HG03432 (cell line): ENCODE data around the gene PGLYRP3.

Experiments used
- ATAC-seq: cut with Tn5 transposase; IDR thresholded peaks from one replicate; pipeline ENCODE4 v1.9.1; 2021; ENCODE audit warnings: mild to moderate bottlenecking, moderate library complexity; ENCODE audit not compliant: unreplicated experiment

PGLYRP3 gene

DNA sequence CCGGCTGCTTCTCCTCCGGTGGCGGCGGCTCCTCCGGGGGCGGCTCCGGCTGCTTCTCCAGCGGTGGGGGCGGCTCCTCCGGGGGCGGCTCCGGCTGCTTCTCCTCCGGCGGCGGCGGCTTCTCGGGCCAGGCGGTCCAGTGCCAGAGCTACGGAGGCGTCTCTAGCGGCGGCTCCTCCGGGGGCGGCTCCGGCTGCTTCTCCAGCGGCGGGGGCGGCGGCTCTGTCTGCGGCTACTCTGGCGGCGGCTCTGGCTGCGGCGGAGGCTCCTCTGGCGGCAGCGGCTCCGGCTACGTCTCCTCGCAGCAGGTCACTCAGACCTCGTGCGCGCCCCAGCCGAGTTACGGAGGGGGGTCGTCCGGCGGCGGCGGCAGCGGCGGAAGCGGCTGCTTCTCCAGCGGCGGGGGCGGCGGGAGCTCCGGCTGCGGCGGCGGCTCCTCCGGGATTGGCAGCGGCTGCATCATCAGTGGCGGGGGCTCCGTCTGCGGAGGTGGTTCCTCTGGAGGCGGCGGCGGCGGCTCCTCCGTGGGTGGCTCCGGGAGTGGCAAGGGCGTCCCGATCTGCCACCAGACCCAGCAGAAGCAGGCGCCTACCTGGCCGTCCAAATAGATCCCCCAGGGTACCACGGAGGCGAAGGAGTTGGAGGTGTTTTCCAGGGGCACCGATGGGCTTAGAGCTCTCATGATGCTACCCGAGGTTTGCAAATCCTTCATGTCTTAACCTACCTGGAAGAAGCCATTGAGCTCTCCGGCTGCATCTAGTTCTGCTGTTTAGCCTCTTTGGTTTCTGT lies 51.3 kb downstream of the PGLYRP3 start:
- ATAC-seq: no peak

DNA sequence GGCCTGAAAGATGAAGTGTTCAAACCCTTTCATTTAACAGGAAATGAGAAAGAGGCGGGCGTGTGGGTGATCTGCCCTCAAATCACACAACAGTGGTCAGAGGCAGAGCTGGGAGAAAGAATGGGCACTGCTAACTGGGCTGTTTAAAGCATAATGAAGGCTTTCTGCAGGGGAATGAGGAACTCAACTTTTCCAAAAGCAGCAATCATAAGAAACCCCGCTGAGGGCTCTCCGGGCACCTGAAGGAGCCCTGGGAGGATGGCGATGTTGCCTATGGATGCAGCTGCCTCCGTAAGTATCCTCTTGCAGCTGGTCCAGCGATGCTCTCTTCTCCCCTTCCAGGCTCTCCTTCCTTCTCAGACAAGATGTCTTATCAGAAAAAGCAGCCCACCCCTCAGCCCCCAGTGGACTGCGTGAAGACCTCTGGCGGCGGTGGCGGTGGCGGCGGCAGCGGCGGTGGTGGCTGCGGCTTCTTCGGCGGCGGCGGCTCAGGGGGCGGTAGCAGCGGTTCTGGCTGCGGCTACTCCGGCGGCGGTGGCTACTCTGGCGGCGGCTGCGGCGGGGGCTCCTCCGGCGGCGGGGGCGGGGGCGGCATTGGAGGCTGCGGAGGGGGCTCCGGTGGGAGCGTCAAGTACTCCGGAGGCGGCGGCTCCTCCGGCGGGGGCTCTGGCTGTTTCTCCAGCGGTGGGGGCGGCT lies 52.0 kb downstream of the PGLYRP3 start:
- no peak for ATAC-seq

DNA sequence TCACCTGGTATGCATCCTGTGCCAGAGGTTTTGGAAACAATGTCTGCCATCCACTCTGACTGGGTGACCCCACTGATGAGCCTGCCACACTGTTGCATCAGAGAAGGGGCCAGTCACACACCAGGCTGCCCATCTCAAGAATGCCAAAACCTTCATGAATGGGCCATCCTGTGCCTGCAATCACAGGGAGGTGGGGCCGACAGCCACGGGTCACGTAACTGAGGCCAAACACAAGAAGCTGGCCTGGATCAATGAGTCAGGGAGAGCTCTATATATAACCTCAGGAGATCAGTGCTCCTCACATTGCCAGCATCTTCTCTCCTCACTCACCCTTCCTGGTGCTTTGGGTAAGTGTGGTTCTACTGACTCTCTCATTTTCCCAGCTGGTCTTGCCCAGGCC lies 53.4 kb downstream of the PGLYRP3 start, which contains the start of gene LORICRIN:
LORICRIN (plus strand) TSS at position 301 of the 400 bp plus-strand sequence. CDS start 1,263 bp downstream, outside the sequence.
- ATAC-seq: no peak

DNA sequence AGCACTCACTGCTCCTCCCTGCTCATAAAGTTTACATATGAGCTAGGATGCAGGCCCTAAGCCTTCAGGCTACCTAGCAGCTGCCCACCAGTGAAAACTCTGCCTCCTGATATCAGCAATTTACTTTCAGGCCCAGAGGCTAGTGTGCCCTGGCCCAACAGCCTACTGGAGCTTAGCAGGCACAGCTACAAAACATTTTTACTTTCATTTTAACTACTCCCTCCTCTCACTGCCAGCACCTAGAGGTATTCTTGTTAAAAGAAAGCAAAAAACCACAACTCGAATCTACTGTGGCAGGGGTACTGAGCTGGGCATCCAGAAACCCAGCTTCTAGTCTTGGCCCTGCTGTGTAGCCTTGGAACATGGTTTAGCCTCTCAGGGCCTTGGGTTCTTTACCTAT lies 59.1 kb downstream of the PGLYRP3 start:
- peak; percentile 77 for ATAC-seq

DNA sequence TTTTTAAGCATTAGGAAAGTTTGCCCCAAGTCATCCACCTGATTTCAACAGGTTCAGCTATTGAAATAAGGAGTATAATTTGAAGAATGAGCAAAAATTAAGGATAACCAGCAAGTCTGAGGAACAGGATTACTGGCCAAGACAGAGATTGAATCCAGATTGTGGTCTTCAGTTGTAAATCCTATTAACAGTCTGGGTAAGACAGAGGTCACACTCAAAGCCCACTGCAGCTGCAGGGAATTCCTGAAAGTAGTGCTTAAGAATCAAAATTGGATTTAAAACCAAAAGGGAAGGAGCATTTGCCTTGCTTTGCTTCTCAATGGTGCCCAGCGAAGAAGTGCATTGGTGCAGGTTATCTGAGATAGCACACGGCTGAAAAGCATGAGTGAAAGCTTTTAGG lies 59.7 kb downstream of the PGLYRP3 start:
- no peak for ATAC-seq

DNA sequence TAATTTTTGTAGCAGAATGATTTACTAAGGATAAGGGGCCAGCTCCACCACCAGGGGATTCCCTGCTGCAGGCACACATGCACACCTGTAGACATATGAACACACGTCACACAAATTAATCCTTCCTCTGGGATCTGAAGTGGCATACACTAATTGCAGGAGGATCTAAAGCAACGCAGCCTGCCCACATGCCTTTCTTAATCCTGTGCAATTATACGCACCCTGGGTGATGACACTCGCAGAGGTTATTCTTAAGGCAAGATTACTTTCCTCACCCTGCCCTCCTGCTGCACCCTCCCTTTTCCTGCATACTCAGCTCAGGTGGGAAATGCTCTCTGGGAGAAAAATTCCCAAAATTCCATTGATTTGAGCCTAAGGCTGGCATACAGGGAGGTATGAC lies 60.8 kb downstream of the PGLYRP3 start:
- no peak for ATAC-seq

DNA sequence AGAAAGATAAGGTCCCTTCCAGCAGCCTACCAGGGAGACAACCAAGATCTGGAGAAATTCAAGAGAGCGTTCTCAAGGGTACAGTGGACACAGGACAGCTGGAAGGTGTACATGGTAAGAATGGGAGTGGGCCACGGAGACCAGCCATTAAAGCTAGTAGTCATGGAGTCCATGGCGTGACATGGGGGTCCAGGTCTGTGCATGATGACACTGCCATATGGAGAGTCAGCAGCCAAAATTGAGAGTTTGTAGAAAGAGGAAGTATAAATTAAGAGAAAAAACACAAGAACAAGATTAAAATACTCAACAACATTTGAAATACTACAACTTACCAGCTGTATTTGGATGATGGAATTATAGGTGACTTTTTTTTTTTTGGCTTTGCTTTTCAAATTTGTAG lies 61.2 kb downstream of the PGLYRP3 start:
- no peak for ATAC-seq

DNA sequence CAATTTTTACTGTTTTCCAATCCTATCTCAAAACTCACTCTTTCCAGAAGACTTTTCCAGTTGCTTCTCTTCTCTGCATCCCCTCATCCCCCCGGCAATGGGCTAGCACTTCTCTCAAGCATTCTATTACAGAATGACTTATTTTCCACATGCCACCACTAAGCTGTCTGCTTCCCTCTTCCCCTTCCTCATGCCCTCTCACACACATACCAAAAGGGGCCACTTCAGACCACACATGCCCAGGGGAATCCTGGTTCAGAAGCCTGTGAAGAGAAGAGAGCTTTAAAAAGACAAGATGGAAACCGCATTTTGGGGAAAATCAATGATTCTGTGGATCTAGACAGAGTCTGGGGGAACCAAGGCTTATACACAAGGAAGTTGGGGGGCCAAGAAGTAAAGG lies 61.7 kb downstream of the PGLYRP3 start:
- ATAC-seq: no peak

DNA sequence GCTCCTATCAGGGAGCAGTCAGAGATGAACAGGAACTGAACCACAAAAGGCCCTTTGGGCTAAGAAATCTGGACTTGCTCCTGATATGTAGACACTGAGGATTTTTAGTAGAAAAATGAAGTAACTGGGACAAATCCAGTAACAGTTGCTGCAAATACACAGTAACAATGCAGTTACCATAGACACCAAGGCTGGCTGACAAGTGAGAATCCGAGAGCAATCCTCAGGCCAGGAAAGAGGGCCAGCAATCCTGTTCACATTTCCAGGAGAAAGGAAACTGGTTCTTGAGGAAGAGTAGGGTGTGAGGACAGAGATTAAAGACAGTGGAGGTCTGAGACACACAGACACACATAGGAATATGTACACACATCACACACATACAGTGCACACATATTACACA lies 62.6 kb downstream of the PGLYRP3 start:
- no peak for ATAC-seq

DNA sequence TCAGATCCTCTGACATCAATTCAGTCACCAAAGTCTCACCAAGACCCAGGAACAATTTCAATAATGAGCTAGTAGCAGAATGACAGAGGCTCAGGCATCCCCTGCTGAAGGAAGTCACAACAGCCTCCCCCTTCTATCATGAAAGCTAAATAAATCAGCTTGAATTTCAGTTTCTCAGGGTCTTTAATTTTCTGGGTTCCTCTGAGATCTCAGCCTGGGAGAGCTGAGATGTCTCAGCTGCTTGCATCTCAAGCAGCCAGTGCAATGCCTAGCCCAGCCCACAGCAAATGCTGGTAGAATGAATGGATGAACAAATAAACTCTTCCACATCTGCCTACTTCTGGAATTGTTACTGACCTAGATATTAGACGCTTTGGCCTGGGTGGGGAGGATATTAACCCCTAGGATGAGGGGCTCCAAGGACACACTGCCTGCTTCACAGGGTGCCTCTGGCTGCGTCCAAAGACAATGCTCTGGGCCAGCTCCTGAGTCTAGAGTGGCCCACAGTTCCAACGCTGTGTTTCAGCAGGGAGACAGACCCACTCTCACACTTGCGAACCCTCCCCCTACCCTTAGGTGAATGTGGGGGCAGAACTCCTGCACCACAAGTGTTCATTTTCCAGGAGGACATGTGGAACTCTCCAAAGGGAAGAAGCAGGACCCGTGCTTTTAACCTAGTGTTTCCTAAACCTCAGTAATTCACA lies 64.4 kb downstream of the PGLYRP3 start:
- no peak for ATAC-seq
